Transverse colon (tissue), 3 donors: Measurements from ENCODE around the gene BRME1.

Source experiments
- CTCF ChIP-seq, 5 experiments: fragments of 200-600 bp in 3 of 5; fragments of 450-650 bp in 2 of 5; sonication (generic) in 3 of 5; IDR thresholded peaks; 1 replicate in 2 of 5; 2 replicates in 3 of 5; pipeline ENCODE4 v1.5.1; 2016 to 2017; ENCODE audit warnings: antibody characterized with exemption in 5 of 5, inconsistent platforms in 3 of 5, mild to moderate bottlenecking in 2 of 5, moderate library complexity in 1 of 5
- EP300 ChIP-seq: sonication (generic); formaldehyde crosslinking; IDR thresholded peaks from one replicate; pipeline ENCODE4 v1.6.1; 2017; ENCODE audit warnings: antibody characterized with exemption, low read depth

GRCh38 chr19:13877303-13877702 is 28.6 kb downstream of the BRME1 start:
- TF ChIP-seq EP300 (no peak), CTCF (IDR thresholded peaks at IDR 0.05) (no peak)
